ENCODE measurements around the gene NUDT17.

The NUDT17 gene

DNA sequence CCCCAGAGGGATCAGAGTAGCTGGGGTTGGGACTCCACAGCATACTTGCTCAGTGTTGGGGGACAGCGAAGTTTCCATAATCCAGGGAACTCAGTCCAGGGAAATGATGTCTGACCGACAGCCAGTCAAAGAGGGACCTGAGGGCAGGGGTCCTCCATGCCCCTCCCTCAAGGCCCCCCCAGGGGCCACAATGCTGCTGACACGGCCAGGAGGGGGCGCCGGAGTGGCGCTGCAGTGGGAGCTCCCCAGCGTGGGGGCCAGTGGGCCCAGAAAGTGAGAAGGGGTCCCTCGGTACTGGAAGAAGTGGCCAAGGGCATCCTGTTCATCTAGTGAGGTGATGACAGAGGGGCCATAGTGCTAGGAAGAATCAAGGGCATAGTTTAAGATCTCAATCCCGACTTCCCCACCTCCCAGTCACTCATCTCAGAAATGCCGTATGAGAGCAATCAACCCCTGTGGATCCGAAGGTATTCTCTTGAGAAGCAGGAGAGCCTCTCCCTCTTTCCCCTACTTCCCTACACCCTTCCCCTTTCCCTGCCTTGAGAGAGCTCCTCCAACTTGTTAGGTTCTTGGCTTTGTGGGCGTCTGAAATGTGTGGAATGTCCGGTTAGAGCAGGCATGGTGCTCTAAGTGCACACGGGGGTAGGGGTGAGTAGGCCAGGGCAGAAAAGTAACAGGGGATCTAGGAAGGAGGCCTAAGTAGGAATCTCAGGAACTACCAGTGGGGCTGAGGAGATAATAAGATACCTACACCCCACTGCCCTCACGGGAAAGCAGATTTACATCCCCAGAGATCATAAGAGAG lies 4.1 kb downstream of the NUDT17 start:
- DNase-seq = no peak

DNA sequence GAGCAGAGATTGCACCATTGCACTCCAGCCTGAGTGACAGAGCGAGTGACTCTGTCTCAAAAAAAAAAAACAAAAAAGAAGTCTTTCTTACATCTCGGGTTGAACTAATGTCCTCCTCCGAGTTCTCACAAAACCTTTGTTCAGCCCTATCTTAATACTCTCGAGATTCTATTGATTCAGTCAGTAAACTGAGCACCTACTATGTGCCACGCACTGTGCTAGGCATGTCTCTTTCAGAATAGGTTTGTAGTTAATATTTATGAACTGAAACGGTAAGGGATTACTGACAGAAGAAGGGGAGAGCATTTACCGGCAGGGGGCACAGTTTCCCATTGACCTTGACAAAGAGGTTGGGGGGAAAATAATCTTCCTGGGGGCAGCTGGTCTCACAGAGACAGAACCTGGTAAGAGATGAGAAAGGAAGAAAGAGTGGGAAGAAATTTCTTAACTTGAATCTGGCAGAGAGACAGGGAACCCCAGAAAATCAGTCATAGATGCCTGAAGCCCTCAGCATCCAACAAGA lies 10.1 kb downstream of the NUDT17 start:
- no peak for DNase-seq

DNA sequence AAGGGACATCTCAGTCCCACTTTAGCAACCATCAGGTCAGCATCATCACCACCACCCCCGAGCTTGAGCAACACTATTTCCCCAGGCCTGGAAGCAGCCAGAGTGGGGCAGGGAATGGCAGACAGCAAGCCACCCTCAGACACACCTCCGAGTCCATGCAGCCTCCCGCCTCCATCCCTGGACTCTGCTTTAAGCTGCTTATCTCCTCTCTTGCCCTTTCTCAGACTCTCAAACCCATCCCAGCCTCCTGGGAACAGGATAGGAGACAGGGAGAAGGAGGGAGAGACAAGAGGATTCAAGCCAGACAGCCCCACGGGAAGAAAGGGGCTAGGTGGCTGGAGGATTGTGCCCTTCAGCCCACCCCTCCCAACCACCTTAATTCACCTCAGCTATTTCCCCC lies 11.7 kb downstream of the NUDT17 start:
- no peak for DNase-seq

DNA sequence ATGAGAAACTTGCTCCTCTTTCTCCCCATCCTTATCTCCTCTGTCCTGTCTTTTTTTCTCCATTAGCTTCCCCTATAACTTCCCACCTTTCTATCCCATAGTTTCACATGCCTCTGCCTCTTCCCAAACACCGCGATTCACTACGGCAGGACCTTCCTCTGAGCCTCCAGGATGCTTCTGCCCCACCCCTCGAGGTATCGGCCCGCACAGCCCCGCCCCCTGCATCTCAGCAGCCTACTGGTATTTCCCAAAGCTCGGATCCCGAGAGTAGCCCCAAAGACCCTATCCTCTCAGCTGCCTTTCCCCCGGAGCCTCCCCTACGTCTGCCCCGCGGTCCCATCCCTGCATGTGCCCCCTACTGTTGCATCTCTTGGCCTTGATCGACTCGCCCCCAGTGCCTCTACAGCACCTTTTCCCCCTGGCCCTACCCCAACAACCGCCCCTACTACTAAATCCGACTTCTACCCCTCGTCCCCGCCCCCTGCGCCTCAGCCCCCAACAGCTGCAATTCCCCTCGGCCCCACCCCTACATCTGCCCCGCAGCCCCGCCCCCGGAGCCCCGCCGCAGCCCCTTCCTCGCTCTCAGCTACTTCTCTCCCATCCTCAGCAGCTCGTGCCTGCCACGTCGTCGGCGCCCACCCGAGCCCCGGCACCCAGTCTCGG lies 12.9 kb downstream of the NUDT17 start:
- DNase-seq = peak; percentile 58

DNA sequence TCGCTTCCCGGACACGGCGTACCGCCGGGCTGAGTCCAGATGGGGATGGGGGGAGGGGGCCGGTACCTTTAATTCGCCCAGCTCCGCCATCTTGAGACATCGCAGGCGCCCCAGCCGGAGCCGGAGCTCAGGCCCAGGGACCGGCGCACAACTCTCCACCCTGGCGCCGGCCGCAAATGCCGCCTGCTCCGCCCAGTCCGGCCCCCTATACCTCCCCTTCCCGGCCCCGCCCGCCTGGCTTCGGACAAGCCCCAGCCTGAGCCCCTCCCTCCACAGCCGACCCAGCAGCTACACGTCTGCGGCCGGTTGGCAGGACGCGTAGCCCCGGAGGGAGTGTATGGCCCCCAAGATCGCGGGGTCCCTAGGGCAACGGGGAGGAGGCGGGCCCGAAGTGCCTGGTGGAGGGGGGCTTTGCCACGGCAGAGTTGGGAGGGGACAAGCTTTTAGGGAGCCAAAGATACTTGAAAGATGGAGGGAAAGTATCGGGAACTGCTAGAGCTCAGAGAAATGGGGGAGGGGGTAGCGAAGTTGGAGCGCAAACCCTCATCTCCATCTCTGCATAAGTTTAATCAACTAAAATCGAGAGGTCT lies 13.6 kb downstream of the NUDT17 start, which contains the start of gene PIAS3:
TSS of gene PIAS3 (minus strand) at position 181 of the 590 bp plus-strand sequence. CDS start at position 90, 91 bp downstream.
- peak; percentile 91 for DNase-seq

DNA sequence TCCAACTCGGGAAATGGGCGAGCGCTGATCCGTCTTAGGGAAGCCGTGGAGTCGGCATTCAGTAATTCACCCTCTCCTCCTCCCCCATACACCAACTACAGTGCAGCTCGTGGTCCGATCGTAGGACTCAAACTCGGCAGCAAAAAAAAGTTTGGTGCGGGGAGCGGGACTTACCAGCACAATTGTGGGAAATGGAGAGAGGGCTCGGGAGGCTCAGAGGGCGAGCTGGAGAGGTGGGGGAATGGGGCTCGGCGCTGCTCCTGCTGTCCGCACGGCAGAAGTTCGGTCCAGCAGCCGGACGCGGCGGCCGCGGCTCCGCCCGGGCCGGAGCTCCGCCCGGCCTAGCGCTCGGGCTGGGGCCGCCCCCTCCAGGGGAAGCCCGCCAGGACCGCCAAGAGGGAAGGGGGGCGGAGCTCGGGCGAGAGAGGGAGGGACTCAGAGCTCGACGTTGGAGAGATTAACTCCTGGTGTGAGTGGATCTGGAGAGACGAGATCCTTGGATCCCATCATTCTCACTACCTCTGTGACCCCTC lies 14.1 kb downstream of the NUDT17 start:
- DNase-seq = peak; percentile 83

DNA sequence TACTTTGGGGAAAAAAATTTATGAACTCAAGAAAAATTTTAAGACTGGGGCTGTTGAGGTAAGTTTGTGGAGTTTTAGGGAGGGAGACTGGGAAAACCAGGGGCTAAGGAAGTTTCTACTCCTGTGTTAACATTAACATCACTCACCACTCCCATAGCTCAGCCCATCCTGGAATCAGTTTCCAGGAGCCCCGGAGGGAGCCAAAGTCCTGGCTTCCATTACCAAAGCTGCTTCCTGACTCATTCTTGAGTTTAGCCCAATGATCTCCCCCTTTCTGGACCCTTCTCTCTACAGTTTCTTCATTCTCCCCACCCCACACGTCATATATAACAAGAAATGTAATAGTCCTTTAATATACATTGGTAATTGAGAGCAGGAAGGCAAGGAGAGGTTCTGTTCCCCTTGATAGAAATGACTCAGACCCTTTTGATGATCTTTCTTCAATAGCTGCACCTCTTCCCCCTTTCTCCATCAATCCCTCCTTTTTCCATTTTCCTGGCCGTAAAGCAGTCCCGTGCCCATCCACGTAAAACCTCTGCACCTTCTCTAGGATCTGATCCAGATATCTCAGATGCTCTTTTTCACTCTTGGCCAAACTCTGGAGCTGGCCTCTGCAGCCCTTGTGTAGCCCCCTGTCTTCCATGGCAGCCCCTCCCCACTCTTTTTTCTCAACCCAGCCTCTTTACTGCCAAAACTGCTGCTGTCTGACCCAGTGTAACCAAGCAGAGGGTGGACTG lies 18.0 kb downstream of the NUDT17 start:
- no peak for DNase-seq

DNA sequence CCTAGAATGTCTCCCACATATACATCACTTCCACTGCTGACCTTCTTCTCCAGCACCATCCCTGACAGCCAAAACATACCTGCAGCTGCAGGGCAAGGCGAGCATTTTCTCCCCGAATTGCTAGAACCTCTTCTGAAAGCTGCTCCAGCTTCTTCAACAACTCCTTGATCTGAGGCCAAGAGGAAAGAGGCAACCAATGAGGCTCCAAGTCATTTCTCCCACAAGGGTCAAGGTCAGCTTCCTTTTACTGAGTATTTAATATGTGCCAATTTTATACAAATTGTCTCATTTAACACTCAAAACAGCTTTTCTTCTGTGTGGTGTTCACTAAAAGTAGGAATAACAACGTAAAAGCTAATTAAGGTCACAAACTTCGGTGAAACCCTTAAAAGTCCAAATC lies 22.8 kb downstream of the NUDT17 start:
- no peak for DNase-seq

DNA sequence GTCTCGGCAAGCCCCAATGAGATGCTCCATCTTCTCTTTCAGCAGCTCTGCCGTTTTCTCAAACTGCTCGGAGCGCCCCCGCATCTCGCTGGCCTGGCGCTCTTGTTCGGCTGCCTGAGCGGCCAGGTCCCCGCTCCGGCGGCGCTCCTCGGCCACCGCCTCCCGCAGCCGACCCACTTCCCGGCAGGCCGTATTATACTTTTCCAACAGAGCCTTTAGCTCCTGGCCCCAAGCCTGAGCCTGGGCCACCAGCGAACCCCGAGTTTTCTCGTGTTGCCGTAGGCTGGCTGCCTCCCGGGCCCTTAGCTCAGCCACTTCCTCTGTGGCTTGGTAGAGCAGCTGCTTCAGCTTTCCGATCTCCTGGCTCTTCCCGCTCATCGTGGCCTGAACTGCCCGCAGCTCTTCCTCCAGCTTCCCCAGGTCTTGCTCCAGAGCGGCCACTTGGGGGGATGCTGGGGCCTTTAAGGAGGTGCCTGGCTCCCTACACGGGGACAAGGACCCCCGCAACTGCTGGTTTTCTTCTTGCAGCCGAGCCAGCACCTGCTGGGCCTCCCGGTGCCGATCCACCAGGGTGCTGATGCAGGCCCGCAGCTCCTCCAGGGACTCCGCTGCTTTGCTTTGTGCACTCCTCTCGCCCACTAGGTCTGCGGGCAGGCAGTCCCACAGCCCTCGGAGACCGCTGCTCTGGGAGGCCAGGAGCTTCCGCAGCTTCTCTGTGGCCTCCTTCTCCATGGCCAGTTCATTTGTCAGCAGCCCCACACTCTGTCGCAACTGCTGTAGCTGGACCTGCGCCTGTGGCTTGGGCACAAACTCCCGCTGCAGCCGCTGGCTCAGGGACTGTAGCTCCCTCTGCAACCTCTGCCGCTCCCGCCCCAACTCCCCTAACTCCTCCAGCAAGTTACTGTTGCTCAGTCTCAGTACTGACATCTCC lies 26.8 kb downstream of the NUDT17 start:
- DNase-seq = peak; percentile 49

DNA sequence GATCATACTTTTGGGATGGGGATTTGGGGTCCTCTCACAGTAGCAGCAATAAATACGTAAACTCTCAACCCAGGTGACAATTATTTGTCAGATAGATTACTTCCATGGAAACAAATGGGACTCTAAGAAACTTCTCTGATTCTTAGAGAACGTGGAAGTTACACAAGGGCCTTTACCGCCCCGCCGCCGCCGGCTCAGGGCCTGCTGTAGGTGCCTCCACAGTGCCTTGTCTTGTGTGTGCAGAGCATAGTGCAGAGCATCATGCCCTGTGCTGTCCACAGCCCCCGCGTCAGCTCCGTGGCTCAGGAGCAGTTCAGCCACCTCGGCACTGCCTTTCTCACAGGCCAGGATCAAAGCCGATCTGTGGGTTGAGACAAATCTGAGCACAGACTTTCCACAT lies 29.2 kb downstream of the NUDT17 start:
- no peak for DNase-seq

DNA sequence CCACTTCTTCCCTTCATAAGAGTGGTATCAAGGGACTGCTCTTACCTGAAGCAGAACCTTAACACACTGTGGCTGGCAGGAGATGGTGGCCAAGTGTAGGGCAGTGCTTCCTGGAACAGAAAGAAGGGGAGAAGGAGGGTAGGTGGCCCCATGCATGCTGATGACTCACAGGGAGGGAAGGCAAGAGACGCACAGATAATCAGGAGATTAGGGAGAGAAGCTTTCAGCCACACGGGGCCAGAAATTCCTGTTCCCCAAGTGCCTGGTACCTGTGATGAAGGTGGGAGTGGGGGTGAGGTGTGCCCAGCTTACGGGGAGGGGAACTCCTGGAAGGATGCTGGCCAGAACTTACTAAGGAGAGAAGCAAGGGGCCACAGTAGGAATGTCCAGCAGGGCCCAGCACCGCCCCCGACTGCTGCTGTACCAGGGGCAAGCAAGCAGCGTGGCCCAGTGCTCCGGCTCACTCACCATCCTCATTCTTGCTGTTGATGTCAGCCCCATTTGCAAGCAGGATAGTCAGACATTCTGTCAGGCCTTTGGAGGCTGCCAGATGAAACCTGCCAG lies 32.6 kb downstream of the NUDT17 start:
- no peak for DNase-seq

DNA sequence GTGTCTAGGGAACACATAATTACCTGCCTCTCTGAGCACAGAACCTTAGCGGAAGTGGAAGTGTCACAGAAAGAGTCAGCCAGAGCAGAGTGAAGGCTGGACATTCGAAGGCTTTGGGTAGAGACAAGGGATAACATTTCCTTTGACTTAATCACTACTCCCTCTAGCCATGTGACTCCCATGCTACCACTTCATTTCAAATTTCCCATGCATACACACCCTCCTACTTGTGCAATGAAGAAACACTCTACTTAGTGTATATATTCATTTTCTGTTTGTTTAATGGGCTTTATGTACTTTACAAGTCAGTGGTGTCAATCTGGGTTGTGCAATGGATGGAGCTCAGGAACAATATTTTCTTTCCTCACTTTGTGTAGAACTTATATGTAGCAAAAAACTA lies 33.3 kb downstream of the NUDT17 start:
- no peak for DNase-seq

DNA sequence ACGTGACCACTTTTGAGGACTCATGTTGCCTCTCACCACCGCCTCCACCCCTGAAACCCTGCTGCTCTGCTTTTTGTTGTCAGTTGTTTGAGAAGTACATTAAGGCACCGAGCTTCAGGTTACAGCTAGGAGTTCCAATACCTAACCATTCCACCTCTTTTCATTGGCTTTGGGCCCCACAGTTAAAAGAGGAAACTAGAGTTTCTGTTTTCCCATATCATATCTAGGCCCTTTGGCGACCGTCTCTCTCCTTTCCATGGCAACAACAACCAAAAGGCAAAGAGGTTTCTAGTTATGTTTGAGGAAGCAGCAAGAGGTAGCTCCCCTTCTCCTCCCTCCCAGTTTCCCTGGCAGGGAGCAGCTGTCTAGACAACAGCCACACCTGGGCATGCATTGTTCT lies 34.3 kb downstream of the NUDT17 start:
- DNase-seq = no peak

DNA sequence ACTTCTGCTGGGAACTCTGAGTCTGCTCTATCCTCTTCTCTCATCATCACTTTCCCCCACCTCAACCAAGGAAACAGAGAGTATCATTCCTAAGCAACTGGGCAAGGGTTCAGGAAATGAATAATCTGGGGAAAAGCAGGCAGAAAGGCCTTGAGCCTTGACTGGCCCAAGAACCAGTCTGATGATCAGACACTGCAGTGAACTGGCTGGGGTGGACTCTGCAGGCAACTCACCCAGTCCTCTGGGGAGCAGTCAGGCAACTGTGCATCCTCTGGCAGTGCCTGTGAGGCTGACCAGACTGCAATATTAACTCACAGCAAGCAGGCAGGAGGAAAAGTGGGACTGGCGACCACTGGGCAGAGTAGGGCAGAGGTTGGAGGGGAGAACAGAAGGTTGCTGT lies 39.2 kb downstream of the NUDT17 start:
- no peak for DNase-seq

DNA sequence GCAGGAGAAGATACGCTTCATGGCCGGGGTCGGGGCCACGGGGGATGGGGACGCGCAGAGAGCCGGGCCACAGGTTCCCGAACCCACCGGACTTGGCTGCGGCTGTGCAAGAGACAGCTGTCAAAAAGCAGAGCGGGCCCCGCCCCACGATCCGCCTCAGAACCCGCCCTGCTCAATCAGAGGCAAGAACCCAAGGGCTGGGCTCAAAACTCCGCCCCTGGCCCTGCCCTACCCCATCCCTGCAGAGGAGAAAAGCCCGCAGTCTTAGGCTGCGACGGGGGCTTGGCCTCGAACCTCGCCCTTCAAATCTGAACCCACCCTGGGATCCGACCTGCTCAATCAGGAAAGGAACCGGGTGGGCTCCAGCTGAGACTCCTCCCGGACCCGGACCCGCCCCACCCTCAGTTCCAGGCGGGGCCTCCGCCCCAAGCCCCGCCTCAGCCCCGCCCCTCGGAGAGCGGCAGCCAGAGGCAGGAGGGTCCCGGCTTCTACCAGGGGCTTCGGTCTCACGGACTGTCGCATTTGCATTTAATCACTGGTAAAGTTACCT lies 40.4 kb downstream of the NUDT17 start, which contains the start of gene ANKRD35:
TSS of gene ANKRD35 (minus strand) at position 129 of the 550 bp plus-strand sequence. CDS start at position 21, 108 bp downstream.
- peak; percentile 93 for DNase-seq

DNA sequence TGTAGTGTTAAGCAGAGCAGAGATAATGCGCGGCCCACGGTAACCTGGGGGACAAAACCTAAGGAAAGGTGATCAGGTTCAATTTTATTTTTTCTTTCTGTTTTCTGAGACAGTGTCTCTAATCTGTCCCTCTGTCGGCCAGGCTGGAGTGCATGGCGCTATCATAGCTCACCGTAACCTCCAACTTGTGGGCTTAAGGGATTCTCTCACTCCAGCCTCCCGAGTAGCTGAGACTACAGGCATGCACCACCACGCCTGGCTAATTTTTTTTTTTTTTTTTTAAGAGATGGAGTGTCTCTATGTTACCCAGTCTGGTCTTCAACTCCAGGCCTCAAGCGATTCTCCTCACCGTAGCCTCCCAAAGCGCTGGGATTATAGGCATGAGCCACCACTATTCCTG lies 41.0 kb downstream of the NUDT17 start:
- DNase-seq = no peak

DNA sequence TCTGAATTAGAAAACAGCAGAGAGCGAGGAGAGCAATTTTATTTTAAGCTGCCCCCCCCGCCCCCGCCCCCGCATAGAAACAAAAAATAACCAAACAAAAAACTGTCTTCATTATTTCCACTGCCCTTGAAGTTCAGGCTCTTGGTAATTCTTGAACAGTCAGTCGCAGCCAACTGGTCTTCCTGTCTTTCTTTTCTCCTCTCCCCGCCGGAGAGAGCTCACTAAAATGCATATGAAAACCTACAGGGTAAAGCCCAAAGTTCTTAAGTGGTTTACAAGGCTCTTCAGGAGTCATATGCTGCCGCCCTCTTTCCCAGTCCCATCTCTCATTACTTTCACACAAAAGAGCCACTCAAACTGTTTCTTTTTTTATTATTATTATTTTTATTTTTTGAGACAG lies 41.4 kb downstream of the NUDT17 start:
- no peak for DNase-seq

DNA sequence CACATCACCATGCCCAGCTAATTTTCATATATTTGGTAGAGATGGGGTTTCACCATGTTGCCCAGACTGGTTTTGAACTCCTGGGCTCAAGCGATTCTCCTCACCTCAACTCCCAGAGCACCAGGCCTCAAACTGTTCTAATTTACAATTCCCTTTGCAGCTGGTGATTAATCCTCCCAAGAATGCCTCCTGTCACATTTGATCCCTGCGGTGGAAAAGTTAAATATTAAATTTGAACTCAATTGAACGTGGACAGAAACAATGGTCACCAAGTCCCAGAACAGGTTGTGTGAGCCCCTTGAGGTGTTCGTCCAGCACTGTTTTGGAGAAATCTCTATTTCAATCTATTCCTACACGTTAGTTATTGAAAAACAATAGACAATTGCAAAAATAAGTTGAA lies 42.2 kb downstream of the NUDT17 start:
- DNase-seq = no peak

DNA sequence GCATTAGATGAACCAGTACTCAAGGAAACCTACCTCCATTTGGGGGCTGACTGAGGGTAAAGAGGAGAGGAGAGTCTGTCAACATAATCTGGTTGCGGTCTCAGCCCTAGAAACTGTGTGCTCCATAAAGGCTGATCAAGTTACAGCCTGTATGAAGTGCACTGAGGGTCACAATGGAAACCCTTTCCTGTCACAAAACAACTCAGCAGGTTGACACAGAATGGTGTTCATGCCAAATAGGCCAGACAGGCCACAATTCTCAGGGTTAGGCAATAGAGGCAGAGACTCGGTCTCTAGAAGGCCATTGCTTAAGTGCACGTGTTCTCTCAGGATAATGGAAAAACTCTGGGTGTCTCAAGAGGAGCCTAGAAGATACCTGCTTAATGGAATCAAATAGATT lies 44.3 kb downstream of the NUDT17 start:
- no peak for DNase-seq

DNA sequence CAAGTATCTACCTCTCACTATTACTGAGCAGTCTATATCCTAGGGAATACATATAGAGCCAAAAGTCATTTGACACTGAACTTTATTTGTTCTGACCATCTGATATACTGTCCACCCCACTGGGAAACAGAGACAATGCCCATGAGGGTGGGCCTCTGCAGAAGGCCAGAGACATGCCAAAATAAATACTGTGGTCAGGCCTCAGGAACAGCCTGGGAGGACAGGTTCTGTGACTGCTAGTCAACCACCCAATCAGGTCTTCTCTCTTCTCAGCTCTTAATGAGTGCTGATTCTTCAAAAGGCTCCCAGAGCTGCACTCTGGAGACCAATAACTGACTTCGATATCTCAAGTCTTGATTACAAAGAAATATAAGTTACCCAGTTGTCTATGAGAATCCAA lies 45.7 kb downstream of the NUDT17 start:
- DNase-seq = no peak

Data from activated CD4-positive, alpha-beta T cell treated with anti-CD3 and anti-CD28 coated beads for 48 hours (primary cell).